SK-N-SH (cell line): Measurements from ENCODE around the gene PTPRB. TPM values are rescaled to one million over a fixed set of nuclear protein-coding genes. Genes with fewer than 3 reads are reported as not detected.

Source experiments
- CTCF ChIA-PET: fragments of 300-600, 350-600 bp; formaldehyde crosslinking; extraction: SDS; loops from one replicate; lab custom pipeline; 2021; lab: Yijun Ruan, JAX
- POLR2A ChIA-PET: fragments of 350-600 bp; sonication (Branson Sonifier 250); formaldehyde crosslinking; extraction: SDS; loops from one replicate; lab custom pipeline; 2020; ENCODE audit warnings: antibody characterized with exemption, inconsistent platforms; lab: Yijun Ruan, JAX
- DNase-seq: peaks from one replicate; pipeline ENCODE4 v3.0.0; 2012
- H2AFZ ChIP-seq: fragments of 200-600 bp; sonication (generic); 2 replicates; pipeline ENCODE4 v1.8.1; 2016; ENCODE audit warnings: antibody characterized with exemption, mild to moderate bottlenecking, low read depth
- H3F3A ChIP-seq: fragments of 200-600 bp; sonication (generic); replicated peaks from 2 replicates; pipeline ENCODE3; 2016; ENCODE audit warnings: antibody characterized with exemption, mild to moderate bottlenecking; ENCODE audit not compliant: insufficient read depth
- H3K27ac ChIP-seq, 2 experiments: fragments of 200-500 bp in 1 of 2; fragments of 200-600 bp in 1 of 2; sonication (Bioruptor generic) in 1 of 2; sonication (generic), shearing (Covaris generic) in 1 of 2; 2 replicates each; pipeline versions ENCODE4 v1.5.1 to v1.6.1; 2014 to 2016; ENCODE audit warnings: low read depth in 2 of 2, inconsistent platforms in 1 of 2, low read length in 1 of 2, mild to moderate bottlenecking in 1 of 2, mixed read lengths in 1 of 2
- H3K27me3 ChIP-seq: fragments of 200-600 bp; sonication (generic), shearing (Covaris generic); 2 replicates; pipeline ENCODE4 v1.6.1; 2016; ENCODE audit warnings: mixed run types; ENCODE audit not compliant: insufficient read depth
- H3K36me3 ChIP-seq, 2 experiments: fragments of 200-500 bp in 1 of 2; fragments of 200-600 bp in 1 of 2; sonication (Bioruptor generic) in 1 of 2; sonication (generic) in 1 of 2; replicated peaks in 1 of 2; 2 replicates each; pipeline versions ENCODE3 to v1.5.1; 2014 to 2016; ENCODE audit warnings: low read length in 1 of 2, mild to moderate bottlenecking in 1 of 2; ENCODE audit not compliant: insufficient read depth in 2 of 2, control insufficient read depth in 1 of 2
- H3K4me1 ChIP-seq, 2 experiments: fragments of 200-500 bp in 1 of 2; fragments of 200-600 bp in 1 of 2; sonication (Bioruptor generic) in 1 of 2; sonication (generic), shearing (Covaris generic) in 1 of 2; 2 replicates each; pipeline versions ENCODE4 v1.5.1 to v1.6.1; 2014 to 2016; ENCODE audit warnings: low read depth in 1 of 2, low read length in 1 of 2, mixed run types in 1 of 2; ENCODE audit not compliant: insufficient read depth in 2 of 2, control insufficient read depth in 1 of 2
- H3K4me2 ChIP-seq: fragments of 200-600 bp; sonication (generic), shearing (Covaris generic); 2 replicates; pipeline ENCODE4 v1.6.1; 2017; ENCODE audit warnings: mixed run types
- H3K4me3 ChIP-seq, 2 experiments: fragments of 200-500 bp in 1 of 2; fragments of 200-600 bp in 1 of 2; sonication (Bioruptor generic) in 1 of 2; sonication (generic), shearing (Covaris generic) in 1 of 2; 2 replicates each; pipeline versions ENCODE4 v1.5.1 to v1.8.1; 2014 to 2016; ENCODE audit warnings: low read depth in 2 of 2, inconsistent platforms in 1 of 2, low read length in 1 of 2, mild to moderate bottlenecking in 1 of 2, mixed read lengths in 1 of 2, moderate library complexity in 1 of 2
- H3K79me2 ChIP-seq: fragments of 200-600 bp; sonication (generic); 2 replicates; pipeline ENCODE4 v1.8.1; 2017; ENCODE audit warnings: mild to moderate bottlenecking; ENCODE audit not compliant: insufficient read depth
- H3K9ac ChIP-seq: fragments of 200-600 bp; sonication (generic); 2 replicates; pipeline ENCODE4 v1.6.1; 2017; ENCODE audit warnings: mixed run types
- H3K9me2 ChIP-seq: fragments of 200-600 bp; sonication (generic); 2 replicates; pipeline ENCODE4 v1.6.1; 2017; ENCODE audit warnings: mixed run types
- H3K9me3 ChIP-seq: fragments of 200-600 bp; sonication (generic); 2 replicates; pipeline ENCODE4 v1.6.1; 2017; ENCODE audit warnings: mixed run types, mild to moderate bottlenecking, moderate library complexity
- H4K20me1 ChIP-seq: fragments of 200-600 bp; sonication (generic); 2 replicates; pipeline ENCODE4 v1.6.1; 2017; ENCODE audit warnings: mild to moderate bottlenecking, mixed run types; ENCODE audit not compliant: insufficient read depth
- CHD2 ChIP-seq: fragments of 150-350 bp; IDR thresholded peaks from 2 replicates; pipeline ENCODE4 v1.6.1; 2018; ENCODE audit warnings: low read length; ENCODE audit not compliant: partially characterized antibody
- ELF1 ChIP-seq: IDR thresholded peaks from 2 replicates; pipeline ENCODE4 v1.4.0; 2012
- EP300 ChIP-seq, 2 experiments: IDR thresholded peaks; 2 replicates each; pipeline versions ENCODE4 v1.4.0 to v1.6.1; 2012; ENCODE audit warnings: borderline replicate concordance in 1 of 2, low read depth in 1 of 2, low read length in 1 of 2
- EZH2phosphoT487 ChIP-seq: fragments of 200-600 bp; sonication (generic); IDR thresholded peaks from 2 replicates; pipeline ENCODE4 v1.6.1; 2017; ENCODE audit warnings: low read depth, mixed run types, mild to moderate bottlenecking, antibody characterized with exemption, moderate library complexity, borderline replicate concordance
- GABPA ChIP-seq: IDR thresholded peaks from 2 replicates; pipeline ENCODE4 v1.4.0; 2012; ENCODE audit warnings: low read depth, mild to moderate bottlenecking
- MEF2A ChIP-seq: IDR thresholded peaks from 2 replicates; pipeline ENCODE4 v1.4.0; 2012; ENCODE audit warnings: low read depth, borderline replicate concordance
- RAD21 ChIP-seq: IDR thresholded peaks from 2 replicates; pipeline ENCODE4 v1.6.1; 2012; ENCODE audit warnings: mild to moderate bottlenecking, low read length
- RCOR1 ChIP-seq: fragments of 150-350 bp; IDR thresholded peaks from 2 replicates; pipeline ENCODE4 v1.6.1; 2017; ENCODE audit warnings: antibody characterized with exemption, low read length
- REST ChIP-seq: IDR thresholded peaks from 2 replicates; pipeline ENCODE4 v1.6.1; 2012; ENCODE audit warnings: mild to moderate bottlenecking, low read depth, low read length, moderate library complexity
- RFX5 ChIP-seq: IDR thresholded peaks from 2 replicates; pipeline ENCODE4 v1.6.1; 2012; ENCODE audit warnings: mild to moderate bottlenecking, improper control_type of control experiment, low read length
- SIN3A ChIP-seq: IDR thresholded peaks from 2 replicates; pipeline ENCODE4 v1.6.1; 2012; ENCODE audit warnings: low read depth, mild to moderate bottlenecking, low read length, moderate library complexity, borderline replicate concordance
- SMC3 ChIP-seq: IDR thresholded peaks from 2 replicates; pipeline ENCODE4 v1.6.1; 2012; ENCODE audit warnings: low read depth, low read length, improper control_type of control experiment
- TCF12 ChIP-seq: IDR thresholded peaks from 2 replicates; pipeline ENCODE4 v1.4.0; 2012
- USF1 ChIP-seq: IDR thresholded peaks from 2 replicates; pipeline ENCODE4 v1.4.0; 2012; ENCODE audit warnings: low read depth, borderline replicate concordance
- WGBS: methylation state at CpG from one replicate; pipeline ENCODE4 v1.1.6; 2017; ENCODE audit warnings: low lambda C conversion rate; 5-methylcytosine and 5-hydroxymethylcytosine counted together
- polyA plus RNA-seq, 3 experiments: library from polyadenylated mRNA; depleted of rRNA; stranded (reverse); fragments of >200 nt; gene quantifications; 2 replicates each; pipeline ENCODE4 v1.2.3, GENCODE V29; 2012
- TF ChIP-seq, protein P1 (sequence below): fragments of 150-350 bp; IDR thresholded peaks from 2 replicates; pipeline ENCODE4 v1.6.1; 2017; ENCODE audit warnings: antibody characterized with exemption, low read length, low read depth, borderline replicate concordance
- TF ChIP-seq, protein P2 (sequence below): IDR thresholded peaks from 2 replicates; pipeline ENCODE4 v1.4.0; 2012; ENCODE audit warnings: low read depth, borderline replicate concordance

The PTPRB gene
- polyA plus RNA-seq, 1 of the 3 experiments (the other 2 are of a cell fraction): 1.1 TPM

- Histone ChIP-seq H3K9ac (no peak overlapping the region), H3K4me3 (no peak overlapping the region), H3K36me3 (no peaks in the 10 kb centered on the region), H3K27ac (no peak overlapping the region), H3K4me2 (no peak overlapping the region), H3K4me1 (no peaks in the 10 kb centered on the region), H3K27me3 (no peaks in the 10 kb centered on the region), H2AFZ (no peak overlapping the region), H3K79me2 (no peaks in the 10 kb centered on the region), H3K9me3 (no peaks in the 10 kb centered on the region), H4K20me1 (no peaks in the 10 kb centered on the region), H3F3A (no peaks in the 10 kb centered on the region), H3K9me2 (no peaks in the 10 kb centered on the region)
- POLR2A ChIA-PET: no interaction called here
- DNase-seq: no peak
- TF ChIP-seq REST (no peak), RFX5 (no peak), EZH2phosphoT487 (no peak), EP300 (IDR thresholded peaks at IDR 0.05; ENCODE audit: borderline replicate concordance in 1 of 2, low read depth in 1 of 2, low read length in 1 of 2) (no peak), RAD21 (no peak), MEF2A (no peak), TCF12 (no peak), RCOR1 (no peak), GABPA (no peak), CHD2 (no peak), SMC3 (no peak), USF1 (no peak), SIN3A (no peak), ELF1 (no peak)
- TF ChIP-seq, protein P1, sequence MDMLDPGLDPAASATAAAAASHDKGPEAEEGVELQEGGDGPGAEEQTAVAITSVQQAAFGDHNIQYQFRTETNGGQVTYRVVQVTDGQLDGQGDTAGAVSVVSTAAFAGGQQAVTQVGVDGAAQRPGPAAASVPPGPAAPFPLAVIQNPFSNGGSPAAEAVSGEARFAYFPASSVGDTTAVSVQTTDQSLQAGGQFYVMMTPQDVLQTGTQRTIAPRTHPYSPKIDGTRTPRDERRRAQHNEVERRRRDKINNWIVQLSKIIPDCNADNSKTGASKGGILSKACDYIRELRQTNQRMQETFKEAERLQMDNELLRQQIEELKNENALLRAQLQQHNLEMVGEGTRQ: no peak
- TF ChIP-seq, protein P2, sequence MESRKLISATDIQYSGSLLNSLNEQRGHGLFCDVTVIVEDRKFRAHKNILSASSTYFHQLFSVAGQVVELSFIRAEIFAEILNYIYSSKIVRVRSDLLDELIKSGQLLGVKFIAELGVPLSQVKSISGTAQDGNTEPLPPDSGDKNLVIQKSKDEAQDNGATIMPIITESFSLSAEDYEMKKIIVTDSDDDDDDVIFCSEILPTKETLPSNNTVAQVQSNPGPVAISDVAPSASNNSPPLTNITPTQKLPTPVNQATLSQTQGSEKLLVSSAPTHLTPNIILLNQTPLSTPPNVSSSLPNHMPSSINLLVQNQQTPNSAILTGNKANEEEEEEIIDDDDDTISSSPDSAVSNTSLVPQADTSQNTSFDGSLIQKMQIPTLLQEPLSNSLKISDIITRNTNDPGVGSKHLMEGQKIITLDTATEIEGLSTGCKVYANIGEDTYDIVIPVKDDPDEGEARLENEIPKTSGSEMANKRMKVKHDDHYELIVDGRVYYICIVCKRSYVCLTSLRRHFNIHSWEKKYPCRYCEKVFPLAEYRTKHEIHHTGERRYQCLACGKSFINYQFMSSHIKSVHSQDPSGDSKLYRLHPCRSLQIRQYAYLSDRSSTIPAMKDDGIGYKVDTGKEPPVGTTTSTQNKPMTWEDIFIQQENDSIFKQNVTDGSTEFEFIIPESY: no peak
- WGBS: 67% methylated on average over 5 of the region's 5 CpGs
- CTCF ChIA-PET: interaction anchor here (0.6 to 2.5 kb wide), 2 partner anchors 9 to 659 kb away, joined by 4 to 8 read pairs; no protein-coding TSS in a partner anchor
These were observed 77.8 kb downstream of the PTPRB start for GRCh38 chr12:70559390-70559789.
